GM18861 (cell line): ENCODE measurements around the gene CAPN11.
"Not testable (repeated sequence)": the region's sequence is repeated elsewhere in the genome, so short reads cannot be mapped to it uniquely, and the experiment has no call there.

Experiments used
- ATAC-seq: cut with Tn5 transposase; IDR thresholded peaks from one replicate; pipeline ENCODE4 v1.9.1; 2021; ENCODE audit not compliant: unreplicated experiment

CAPN11 gene

GRCh38 chr6:44225579-44226325, 67.1 kb downstream of the CAPN11 start:
- no peak for ATAC-seq

- no peak for ATAC-seq
Observed at GRCh38 chr6:44226368-44227147, 67.9 kb downstream of the CAPN11 start.

DNA sequence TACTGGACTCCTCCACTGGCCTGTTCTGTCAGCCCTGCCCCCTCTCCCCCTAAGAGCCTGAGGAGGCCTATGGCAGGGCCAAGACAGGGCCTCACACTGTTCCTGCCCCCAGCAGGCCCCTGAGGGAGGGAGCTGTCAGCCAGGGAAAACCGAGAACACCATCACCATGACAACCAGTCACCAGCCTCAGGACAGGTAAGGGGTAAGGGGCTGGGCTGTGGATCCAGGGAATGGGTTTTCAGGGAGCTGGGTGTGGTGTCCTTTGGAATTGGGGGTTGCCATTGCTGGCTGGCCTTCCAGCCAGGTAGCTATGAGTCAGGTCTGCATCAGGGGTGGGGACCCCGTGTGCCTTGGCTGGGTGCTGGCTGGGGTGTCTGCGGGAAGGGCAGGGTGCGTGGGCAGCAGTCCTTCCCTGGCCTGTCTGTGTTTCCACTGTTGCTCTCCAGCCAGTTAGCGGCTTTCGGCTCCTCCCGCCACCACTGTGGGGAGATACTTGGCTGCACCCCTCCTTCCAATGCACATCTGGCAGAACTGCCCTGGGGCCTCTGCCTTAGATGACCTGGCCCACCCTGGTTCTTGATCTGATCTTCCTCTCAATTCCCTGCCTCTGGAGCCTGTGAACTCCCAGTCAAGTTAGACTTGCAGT, 68.7 kb downstream of the CAPN11 start:
- ATAC-seq, result no peak

GRCh38 chr6:44228031-44228430, 69.4 kb downstream of the CAPN11 start:
- ATAC-seq, result no peak

DNA sequence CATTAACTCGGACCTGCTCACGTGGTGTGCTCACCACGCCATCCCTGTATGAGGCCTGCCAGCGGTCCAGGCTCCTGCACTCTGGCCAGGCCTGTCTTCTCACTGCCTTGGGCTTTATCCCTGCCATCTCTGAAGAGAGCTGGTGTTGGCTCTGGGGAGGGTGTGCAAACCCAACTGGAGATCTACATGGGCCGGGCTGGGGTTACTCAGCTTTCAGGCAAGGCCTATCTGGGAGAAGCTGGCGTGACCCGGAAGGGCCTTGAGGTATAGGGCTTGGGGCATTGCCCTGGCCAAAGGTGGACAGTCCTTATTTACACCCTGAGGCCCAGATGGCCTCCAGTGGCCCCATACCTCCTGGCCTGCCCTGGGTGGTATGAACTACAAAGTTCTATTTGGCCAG, 69.8 kb downstream of the CAPN11 start:
- no peak for ATAC-seq

DNA sequence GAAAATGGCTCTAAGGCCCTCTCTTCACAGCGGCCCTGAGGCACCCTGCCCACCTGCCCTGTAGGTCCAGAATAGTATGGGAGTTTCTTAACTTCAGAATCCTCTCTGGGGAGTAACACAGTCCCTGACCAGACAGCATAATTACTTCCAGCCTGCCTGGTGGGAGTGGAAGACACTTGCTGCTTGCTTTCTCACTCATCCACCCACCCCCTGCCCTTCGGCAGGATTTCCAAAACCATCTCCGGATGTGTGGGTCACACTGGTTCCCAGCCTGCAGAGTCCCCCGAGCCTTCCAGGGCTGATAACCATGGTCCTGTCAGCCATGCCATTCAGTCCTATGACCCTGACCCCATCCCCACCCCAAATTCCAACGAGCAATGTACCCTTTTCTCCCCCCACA, 70.2 kb downstream of the CAPN11 start:
- ATAC-seq, result no peak

DNA sequence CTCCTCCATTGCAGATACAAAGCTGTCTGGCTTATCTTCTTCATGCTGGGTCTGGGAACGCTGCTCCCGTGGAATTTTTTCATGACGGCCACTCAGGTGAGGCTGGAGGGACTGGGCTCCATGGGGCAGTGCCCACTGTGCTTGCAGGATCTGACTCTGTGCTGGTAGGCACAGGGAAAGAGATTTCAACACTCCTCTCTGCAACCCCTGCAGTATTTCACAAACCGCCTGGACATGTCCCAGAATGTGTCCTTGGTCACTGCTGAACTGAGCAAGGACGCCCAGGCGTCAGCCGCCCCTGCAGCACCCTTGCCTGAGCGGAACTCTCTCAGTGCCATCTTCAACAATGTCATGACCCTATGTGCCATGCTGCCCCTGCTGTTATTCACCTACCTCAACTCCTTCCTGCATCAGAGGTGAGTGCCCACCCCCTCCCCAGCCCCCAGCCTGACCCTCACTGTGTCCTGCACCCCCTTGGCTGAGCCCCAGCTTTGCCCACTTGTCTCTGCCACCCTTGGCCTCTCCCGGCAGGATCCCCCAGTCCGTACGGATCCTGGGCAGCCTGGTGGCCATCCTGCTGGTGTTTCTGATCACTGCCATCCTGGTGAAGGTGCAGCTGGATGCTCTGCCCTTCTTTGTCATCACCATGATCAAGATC, 70.9 kb downstream of the CAPN11 start:
- ATAC-seq, result no peak

- no peak for ATAC-seq
Observed at GRCh38 chr6:44230034-44230675, 71.5 kb downstream of the CAPN11 start.

DNA sequence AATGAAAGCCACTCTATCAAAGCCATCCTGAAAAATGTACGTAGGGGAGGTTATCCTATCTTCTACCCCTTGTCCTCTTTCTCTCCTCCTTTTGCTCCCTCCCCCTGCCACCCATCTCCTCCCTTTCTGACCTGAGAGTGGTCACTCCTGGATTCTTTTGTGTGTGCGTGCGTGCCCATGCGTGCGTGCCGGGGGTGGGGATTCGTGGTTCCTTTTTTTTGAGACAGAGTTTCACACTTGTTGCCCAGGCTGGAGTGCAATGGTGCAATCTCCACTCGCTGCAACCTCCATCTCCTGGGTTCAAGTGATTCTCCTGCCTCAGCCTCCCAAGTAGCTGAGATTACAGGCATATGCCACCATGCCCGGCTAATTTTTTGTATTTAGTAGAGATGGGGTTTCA, 72.8 kb downstream of the CAPN11 start:
- not testable (repeated sequence) for ATAC-seq

DNA sequence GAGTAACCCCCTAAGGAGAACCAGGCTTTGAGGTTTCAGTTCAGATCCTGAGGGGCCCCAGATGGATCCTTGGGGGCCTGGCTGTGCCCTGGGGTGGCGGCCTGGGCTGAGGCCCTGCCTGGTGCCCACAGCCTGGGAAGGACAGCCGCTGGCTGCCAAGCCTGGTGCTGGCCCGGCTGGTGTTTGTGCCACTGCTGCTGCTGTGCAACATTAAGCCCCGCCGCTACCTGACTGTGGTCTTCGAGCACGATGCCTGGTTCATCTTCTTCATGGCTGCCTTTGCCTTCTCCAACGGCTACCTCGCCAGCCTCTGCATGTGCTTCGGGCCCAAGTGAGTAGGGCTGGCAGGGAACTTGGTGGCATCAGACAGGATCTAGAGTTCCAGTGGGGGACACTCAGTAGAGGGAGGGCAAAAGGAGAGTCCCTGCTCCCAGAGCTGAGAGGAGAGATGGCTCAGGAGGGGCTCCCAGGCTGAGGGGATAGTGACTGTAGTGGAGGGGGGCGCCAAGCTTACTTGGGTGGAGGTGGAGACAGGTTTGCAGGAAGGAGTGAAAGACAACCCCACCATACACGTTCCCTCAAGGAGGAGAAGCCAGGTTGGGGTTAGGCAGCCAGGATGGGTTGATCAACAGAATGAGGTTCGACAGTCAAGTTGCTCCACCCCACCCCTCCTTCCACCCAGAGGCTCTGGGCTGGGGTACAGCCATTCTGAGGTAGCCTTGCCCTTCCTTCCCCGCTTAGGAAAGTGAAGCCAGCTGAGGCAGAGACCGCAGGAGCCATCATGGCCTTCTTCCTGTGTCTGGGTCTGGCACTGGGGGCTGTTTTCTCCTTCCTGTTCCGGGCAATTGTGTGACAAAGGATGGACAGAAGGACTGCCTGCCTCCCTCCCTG, 74.3 kb downstream of the CAPN11 start:
- ATAC-seq, result no peak

DNA sequence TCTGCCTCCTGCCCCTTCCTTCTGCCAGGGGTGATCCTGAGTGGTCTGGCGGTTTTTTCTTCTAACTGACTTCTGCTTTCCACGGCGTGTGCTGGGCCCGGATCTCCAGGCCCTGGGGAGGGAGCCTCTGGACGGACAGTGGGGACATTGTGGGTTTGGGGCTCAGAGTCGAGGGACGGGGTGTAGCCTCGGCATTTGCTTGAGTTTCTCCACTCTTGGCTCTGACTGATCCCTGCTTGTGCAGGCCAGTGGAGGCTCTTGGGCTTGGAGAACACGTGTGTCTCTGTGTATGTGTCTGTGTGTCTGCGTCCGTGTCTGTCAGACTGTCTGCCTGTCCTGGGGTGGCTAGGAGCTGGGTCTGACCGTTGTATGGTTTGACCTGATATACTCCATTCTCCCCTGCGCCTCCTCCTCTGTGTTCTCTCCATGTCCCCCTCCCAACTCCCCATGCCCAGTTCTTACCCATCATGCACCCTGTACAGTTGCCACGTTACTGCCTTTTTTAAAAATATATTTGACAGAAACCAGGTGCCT, 75.0 kb downstream of the CAPN11 start:
- no peak for ATAC-seq
